CD4-positive, alpha-beta T cell treated with Interleukin-21 for 1 hour (primary cell): Measurements from ENCODE around the gene PSMB3.

Source experiments
- DNase-seq: peaks from one replicate; pipeline ENCODE4 v3.0.0-alpha.2; 2020

Gene PSMB3

DNA sequence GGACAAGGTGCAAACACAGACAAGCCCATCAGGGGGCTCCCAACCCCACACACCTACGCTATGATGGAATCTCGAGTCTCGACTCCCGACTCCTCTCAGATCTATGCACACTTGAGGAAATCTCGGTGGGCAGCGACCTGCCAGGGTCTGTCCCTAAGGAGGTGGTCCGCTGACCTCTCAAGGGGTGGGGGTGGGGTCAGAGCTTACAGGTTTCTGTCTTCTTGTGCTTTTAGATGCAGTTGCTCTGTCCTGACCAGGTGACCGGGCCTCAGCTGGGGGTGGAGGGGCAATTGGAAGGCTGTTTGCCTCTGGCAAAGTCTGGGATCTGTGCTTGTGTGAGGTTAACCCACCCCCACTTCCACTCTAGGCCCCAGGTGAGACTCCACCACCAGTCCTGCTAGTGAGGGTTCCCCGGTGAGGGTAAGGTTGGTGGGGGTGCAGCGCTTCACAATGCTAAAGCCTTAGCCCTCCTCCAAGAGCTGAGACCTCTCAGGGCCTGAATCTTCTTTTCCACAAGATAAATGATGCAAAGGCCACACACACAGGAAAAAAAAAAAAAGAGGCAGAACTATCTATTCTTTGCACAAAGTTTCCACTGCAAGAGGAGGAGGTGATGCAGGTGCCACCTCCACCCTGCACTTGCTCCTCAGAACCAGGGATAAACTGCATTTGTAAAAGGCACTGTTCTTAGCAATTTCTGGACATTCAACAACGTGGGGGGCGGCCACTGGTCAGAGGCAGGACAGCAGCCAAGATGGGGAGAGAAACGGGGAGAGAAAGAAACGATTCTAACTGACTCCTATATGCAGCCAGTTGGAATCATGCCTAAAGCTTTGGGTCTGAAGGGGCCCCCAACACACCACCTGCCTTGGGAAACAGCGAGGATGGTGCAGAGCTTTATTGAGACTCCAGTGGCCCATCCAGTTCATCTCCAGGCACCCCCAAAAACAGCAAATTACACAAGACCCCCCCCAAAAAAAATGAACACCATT is 18.3 kb upstream of the PSMB3 start:
- no peak for DNase-seq

DNA sequence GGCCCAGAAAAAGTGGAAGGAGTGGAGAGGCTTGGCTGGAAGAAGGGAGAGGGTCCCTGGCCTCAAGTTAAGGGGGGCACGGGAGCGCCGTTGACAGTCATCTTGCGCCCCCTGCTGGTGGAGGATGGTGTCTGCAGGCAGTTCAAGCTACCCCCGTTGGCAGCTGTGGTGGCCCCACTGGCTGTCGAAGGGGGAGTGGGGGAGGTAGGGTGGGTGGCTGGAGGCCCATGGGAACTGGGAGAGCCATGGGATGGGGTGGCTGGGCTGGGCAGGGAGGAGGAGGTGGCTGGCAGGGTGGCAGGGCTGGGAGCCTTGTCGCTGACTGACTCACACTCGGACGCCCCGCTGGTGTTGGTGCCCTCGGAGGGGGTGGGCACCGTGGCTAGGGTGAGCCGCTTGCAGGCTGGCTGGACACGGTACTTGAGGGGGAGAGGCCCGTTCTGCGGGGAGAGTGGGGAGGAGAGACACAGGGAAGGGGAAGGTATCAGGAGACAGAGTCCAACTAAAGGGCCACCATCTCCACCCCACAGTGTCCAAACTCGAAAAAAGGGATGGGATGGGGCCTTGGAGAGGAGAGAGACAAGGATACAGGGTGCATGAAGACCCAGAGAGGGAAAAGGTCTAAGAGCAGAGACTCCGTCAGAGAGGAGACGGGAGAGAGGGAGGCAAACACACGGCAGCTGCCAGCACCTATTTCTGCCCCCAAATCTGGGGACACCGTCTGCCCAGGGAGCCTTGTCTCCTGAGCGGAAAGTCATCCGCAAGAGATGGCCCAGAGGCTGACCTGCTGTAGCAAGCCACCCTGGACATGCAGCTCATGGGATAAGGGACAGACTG is 17.2 kb upstream of the PSMB3 start:
- peak; percentile 70 for DNase-seq

DNA sequence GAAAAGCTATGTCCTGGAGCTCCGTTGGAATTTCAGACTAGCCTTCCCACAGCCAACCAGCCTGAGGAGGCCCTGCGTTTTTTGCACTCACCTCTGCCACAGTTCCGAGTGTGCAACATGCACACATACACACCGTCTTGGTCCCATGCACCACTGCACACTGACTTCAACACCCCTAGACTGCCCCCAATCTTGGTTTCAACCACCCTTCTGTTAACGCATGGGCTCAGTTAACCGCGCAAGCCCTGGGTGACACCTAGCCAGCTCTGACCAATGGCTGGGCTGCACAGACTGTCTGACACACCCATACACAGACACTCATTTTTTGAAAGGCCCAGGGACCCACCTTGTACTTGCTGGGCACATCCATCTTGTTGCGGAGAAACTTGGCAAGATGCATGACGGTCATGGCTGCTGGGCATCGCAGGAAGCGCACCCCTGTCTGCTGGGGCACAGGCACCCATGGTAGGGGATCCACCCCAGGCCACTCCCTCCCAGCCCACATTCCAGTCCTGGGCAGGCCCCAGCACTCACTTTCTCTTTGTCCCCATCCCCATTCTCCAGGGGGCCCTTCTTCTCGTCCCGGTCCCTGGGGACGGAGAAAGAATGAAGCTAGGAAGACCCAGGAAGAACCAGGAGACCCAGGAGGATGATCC is 14.4 kb upstream of the PSMB3 start:
- DNase-seq = no peak

DNA sequence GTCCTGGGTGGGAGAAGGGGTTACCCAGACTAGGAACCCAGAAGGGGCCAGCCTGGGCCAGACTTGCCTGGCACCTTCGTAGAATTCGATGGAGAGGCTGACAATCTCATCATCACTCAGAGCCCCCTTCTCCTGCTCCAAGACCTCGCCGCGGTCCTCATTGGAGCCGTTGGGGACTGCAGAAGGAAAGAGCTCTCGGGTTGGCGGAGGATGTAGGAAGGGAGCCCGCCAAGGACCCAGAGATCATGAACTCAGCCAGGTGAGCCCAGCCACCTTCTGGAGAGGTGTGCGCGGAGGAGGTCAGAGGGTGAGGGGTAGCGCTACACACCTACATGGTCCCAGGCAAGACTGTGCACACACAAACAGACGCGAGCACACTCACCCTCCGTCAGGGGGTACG is 13.9 kb upstream of the PSMB3 start:
- no peak for DNase-seq

DNA sequence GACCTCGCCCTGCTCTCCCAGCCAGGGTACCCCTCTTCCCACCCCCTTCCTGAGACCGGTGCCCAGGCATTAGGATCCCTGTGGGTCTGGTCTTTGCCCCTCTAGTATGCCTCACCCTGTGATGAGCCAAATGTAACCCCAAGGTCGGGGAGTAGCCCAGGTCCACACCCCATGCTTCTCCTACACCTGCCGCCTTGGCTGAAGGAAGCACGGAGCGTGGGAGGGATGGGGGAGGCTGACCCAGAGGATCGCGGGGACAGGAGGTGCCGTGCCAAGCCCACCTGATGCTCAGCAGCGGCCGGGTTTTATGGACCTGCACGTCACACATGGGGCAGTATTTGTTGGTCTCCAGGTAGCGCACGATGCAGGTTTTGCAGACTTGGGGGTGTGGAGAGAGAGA is 13.2 kb upstream of the PSMB3 start:
- no peak for DNase-seq

DNA sequence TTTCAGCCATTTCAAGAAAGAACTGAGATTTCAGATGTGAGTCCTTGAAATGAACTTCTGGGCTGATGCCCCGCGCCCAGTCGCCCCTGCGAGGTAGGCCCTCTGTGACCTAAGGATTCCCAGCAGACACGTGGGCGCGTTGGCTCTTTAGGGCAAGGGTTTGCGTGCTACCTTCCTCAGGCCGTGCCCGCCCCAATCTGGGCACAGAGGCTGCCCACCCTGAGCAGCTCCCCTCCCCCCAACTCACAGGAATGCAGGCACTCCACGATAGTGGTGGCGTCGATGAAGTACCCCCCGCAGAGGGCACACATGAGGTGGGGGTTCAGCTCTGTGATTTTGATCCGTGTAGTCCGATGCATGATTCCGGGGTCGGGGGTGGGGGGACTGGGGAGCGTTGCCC is 12.5 kb upstream of the PSMB3 start:
- DNase-seq = no peak

DNA sequence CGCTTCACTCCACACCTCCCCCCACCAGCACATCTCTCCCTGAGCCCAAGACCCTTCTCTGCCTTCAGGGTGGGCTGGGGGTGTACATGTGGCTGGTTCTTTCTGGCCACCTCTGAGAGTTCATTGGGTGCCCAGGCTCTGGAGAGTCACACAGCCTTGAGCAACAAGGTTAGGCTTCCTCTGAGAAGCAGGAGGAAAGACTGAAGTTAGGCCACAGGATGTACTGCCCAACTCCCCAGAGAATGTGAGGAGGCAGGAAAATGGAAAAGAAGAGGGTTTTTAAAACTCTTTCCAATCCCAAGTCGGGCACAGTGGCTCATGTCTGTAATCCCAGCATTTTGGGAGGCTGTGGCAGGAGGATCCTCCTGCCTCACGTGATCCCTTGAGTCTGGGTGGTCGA is 11.7 kb upstream of the PSMB3 start:
- no peak for DNase-seq

DNA sequence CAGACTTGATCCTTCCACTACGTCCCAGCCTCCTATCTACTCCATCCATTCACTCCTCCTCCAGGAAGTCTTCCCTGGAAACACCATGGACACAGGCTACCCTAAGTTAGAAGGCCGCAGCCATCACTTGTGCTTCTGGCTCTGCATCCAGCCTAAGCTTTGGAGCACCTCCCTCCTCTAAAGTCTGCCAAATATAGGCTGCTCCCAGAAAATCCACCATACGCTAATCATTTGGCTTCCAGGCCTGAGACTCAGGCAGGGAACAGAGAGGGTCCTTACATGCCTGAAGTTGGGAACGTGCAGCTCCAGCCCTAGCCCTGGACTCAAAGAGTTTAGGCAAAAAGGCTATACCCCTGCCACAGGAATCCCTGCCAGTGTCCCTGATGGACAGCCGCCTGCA is 11.1 kb upstream of the PSMB3 start:
- DNase-seq = no peak

DNA sequence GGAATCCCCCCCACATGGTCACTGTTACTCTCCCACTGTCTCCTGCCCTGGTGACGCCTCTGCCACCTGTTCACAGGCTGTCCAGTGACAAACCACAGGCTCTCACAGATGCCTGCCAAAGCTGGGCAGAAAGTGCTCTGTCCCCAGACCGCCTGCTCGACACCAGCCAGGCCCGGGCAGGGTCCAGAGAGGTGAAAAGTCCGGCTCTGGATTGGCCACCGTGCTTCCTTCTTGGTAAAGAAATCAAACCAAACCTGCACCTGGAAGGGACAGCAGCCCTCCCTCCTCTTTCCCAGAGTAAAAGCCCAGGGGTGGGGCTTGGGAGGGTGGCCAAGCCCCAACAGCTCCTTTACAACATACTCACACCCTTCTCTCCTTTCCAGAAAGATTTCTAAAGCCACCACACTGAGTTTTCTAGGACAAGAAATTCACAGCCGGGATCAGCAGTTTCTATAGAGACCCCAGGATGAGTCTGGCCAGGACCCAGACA is 10.6 kb upstream of the PSMB3 start:
- DNase-seq = no peak

DNA sequence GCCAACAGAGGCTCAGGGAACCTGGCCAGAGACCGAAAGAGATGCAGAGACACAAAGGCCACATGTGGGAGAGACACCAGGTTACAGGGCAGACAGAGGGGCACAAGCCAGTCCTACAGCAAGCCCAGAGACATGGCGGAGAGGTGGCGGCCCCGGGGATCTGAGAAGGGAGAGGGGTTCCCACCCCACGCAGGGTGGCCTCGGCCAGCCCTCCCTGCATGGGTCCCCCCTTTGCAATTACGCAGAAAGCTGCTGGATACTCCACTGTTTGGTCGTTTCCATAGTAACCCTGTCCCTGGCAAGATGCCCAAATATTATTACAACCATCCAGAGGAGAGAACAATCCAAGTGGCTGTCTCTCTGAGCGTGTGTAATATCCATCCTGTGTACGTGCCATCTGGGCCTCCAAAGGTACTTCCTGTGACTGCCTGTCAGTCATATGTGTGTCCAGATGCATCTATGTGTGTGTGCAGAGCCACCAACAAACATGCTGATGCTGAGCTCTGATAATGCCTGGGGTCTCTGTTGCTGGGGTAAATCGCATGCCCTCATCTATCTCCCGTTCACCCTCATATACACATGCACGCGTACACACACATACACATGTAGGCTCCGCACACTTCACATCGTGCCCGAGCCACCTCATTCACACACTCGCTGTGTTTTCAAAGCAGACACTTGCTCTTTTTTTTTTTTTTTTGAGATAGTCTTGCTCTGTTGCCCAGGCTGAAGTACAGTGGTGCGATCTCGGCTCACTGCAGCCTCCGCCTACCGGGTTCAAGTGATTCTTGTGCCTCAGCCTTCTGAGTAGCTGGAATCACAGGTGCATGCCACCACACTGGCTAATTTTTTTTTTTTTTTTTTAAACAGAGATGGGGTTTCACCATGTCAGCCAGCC is 9.9 kb upstream of the PSMB3 start:
- no peak for DNase-seq

DNA sequence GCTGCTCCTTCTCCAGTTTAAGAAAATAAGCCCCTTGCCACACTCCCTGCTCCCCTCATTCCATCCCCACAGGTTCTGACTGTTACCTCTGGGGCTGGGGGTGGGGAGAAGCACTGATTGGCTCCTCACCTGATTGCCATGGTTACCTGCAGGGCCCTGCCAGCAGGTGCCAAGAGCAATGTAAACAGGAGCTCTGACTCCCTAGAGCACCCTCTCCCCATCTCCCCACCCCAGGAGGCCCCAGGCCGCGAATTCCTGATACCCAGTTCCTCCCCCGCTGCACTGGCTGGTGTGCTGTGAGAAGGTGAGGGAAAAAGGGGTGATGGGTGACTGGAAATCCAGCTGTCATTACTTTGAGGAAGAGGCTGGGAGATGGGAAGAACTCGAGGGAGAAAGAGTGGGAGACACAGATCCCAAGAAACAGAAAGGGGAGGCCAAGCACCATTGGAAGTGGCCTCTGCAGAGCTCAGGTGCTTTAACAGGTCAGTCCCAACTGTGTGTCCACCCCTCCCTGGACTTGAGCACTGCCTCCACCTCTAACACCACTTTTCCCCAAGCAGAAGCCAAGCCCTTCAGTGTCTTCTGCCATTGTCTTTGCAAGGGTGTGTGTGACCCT is 8.9 kb upstream of the PSMB3 start:
- no peak for DNase-seq

DNA sequence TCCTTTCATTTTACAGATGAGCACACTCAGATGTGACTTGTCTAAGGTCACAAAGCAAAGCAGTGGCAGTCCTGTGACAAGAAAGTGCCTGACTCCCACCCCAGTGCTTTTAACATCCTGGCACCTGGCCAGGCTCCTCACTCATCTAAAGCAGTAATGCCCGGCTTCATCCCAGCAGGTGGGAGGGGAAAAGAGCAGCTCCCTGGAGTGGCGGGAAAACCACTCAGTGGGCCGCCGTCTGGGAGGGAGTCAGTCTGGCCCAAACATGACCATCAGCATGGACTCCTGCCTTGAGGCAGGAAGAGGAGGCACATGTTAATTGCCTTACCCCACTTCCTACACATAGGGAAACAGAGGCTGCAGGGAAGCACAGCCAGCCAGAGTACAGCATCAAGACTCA is 7.0 kb upstream of the PSMB3 start:
- DNase-seq = no peak

DNA sequence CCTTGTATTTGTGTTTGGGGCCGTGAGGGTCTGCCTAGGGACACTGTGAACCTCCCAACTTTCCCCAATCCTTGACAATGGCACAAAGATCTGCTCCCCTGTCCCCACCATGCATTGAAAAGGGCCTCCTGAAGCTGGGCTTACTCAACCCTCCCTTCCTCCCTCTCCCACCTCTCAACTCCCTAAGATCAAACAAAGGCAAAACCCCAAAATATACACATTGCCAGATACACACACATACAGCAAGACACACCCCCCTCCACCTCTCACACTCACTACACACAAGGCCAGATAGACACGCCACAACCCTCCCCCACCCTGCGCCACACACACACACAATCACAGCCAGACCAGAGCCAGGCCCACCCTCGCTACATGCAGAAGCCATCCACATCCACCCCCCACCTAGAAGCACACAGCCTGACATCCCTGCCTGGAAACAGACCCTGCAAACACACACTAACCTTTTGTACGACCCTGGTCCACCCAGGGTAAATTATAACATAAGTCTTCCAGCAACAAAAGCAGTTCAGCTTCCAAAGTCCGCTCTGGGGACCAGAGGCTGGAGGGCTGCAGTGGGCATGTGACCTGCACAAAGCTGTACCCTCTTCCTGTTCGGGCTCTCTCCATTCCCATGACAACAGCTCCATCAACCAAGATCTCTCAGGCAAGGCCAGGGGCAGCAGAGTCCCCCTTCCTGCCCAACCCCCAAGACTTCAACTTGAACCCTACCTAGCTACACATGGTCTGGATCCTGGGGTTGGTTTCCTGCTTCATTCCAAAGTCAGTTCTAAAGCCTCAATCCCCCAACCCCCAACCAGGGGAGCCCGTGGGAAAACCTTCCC is 6.3 kb upstream of the PSMB3 start:
- DNase-seq = no peak

DNA sequence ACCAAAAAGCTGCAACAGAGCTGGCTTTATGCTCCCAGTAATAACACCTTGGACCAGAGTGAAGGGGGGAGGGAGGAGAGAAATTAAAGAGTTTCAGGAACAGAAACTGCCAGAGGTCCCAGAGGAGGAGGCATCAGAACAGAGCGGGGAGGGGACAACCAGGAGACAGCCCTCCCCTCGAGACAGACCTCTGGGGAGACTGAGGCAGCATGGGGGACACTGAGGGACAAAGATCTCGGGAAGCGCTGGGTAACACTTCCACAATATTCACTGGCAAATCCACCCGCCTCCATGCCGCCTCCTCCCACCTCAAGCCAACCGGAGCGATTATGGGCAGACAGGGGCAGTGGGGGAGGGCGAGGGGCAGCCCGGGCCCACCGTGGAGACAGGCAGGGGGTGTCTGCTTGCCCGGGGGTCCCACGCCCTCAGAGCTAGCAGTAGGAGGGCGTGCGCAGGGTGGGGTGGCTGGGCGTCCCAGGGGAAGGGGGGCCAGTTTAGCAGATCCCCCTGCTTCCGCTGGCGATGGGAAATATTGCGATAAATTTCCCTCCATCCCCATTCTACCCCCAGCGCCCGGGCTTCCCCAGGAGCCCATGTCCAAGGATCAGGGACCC is 5.6 kb upstream of the PSMB3 start:
- DNase-seq = no peak

DNA sequence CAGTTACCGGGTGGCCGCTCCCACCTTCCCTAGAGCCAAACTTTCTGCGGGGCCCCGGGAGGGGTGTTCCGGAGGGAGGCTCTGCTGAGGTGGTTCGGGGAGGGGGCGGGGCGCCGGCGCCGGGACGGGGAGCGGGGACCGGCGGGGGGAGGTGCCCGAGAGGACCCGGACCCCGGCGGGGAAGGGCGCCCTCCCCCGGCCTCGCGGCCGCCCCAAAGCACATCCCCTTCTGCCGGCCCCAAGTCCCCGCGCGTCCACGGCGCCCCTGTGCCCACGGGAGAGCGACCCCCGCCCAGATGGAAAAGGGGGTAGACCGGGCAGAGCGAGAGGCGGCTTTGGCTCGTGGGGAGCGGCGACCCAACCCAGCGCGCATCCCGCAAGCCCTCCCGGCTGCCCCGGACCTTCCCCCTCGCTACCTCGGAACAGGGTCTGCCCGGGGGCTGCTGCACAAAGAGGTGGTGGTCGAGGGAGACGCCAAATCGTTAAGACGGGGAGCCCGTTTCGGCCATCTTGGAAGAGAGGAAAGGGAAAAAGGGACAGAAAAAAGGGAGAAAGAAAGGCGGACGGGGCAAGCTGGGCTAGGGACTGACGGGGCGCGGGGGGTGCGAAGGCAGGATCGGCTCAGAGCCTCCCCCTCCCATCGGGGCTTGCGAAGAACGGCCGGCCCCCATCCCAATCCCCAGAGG is 4.9 kb upstream of the PSMB3 start:
- no peak for DNase-seq

DNA sequence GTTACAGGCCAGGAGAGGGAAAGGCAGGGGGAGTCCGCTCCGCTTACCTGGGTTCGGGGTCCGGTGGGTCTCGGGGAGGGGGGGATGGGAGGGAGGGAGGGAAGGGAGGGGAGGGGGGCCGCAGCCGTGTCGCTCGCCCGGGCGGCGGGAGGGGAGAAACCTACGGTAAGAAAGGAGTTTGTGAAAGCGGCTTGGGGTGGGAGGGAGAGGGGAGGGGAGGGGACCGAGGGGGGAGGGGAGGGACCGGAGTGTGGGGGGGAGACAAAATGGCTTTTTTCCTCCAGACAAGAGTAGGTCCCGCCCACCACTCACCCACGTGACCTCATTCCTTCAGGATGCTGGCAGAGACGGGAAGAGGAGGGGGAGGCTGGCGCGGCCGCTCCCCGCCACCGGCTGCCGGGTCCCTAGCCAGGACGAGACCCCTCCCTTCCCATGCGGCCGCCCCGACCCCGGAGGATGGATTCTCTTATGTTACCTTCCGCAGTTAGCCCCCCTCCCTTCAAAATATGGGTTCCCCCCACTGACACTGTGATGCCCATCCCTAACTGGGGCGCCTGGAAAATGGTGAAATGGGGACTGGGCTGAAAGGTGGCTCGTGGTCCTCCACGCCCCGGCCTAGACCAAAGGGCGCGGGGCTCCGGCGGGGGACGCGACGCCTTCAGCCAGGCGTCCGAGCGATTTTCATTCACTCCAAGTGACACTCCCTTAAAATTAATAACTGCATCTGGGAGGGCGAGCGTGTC is 4.2 kb upstream of the PSMB3 start, which contains the start of gene PCGF2:
Gene PCGF2, minus strand, starts transcription at position 188 of the 743 bp plus-strand sequence. CDS start 7,934 bp downstream, outside the sequence.
- DNase-seq = no peak

DNA sequence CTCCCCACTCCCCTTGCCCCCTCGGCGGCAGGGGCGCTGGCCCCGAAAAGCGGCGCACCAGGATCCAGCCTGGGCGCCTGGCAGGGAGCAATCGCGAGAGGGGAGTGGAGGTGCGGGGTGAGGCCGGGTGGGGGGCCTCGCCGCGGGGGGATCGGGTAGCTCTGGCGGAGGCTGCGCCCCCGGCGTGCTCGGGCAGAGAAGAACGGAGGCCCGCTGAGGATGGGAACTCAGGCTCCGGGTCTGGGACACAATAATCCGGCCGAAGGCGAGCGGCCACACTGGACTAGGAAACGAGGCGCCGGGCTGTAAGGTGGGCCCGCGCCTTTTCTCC is 3.7 kb upstream of the PSMB3 start:
- no peak for DNase-seq

DNA sequence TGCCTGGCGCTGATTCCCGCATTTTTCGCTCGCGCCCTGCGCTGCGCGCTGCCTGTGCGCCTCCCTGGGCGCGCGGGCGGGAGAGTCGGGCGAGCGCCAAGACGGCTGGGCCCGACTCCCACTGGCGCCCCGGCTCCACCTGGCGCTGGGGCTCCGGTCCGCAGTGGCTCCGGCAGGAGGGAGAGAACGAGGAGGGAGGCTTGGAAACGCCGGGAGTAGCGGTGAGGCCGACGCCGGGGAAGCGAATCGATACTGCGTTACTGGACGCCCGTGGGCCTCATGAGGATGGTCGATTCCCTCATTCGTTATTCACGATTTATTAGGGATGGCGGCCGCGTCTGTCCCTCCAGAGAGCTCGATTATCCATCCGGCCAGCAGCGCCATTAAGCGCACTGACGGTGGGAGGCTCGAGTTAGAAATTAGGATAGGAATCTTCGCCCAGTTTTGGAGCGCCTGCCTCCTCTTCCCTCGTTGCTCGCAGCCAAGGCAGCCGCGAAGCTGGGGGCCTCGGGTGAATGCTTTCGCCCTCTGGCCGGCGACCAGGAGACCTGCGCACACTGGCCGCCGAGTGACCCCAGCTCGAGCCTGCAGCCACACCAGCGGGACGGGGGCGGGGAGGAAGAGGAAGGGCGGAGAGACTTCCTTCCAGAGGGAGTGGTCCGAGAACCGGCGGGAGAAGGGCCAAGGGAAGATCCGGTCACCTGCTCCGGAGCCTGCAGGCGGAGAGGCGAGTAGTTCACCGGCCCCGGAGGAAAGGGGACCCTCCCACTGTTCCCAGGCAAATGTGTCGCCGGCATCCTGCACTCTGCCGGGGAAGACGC is 3.1 kb upstream of the PSMB3 start:
- no peak for DNase-seq
